ENCODE measurements around the gene DMKN. TPM values are rescaled to one million over a fixed set of nuclear protein-coding genes. Genes with fewer than 3 reads are reported as not detected.
"Not testable (repeated sequence)": the region's sequence is repeated elsewhere in the genome, so short reads cannot be mapped to it uniquely, and the experiment has no call there.

DMKN gene
- total and polyA plus RNA-seq, 2 of the 8 experiments (the other 6 are each of a cell fraction or from before 2014, with no cell fraction given): 290 to 330 TPM

GRCh38 chr19:35471946-35472345, 41.5 kb downstream of the DMKN start (continued):
- TF ChIP-seq EZH2 (IDR thresholded peaks at IDR 0.05; ENCODE audit: low read depth, low read length, severe bottlenecking) (no peak), SRF (IDR thresholded peaks at IDR 0.05; ENCODE audit: low read depth, low read length) (no peak), FOSL1 (IDR thresholded peaks at IDR 0.05; ENCODE audit: insufficient read depth, low read depth, low read length) (no peak)

GRCh38 chr19:35471075-35471474, 42.4 kb downstream of the DMKN start:
- H2BK20ac ChIP-seq (ENCODE audit: low read length); H4K8ac ChIP-seq (ENCODE audit: extremely low read depth, insufficient read depth, low read length); H2AFZ ChIP-seq (ENCODE audit: low read length); H3K56ac ChIP-seq (replicated peaks; ENCODE audit: insufficient read length, low read depth, low read length); H4K5ac ChIP-seq (ENCODE audit: insufficient read length, low read depth, low read length); H2BK5ac ChIP-seq (ENCODE audit: low read depth, low read length); H2AK5ac ChIP-seq (ENCODE audit: low read depth, low read length); H3K4ac ChIP-seq (replicated peaks; ENCODE audit: insufficient read length, low read depth, low read length); H3K27me3 ChIP-seq (replicated peaks in 1 of 4; ENCODE audit: control insufficient read depth in 3 of 4, extremely low read depth in 1 of 4, insufficient read depth in 3 of 4, low read length in 3 of 4); FAIRE-seq; H2BK15ac ChIP-seq (ENCODE audit: low read length); H3K36me3 ChIP-seq (ENCODE audit: control insufficient read depth in 2 of 4, insufficient read depth in 4 of 4, low read length in 3 of 4); H2BK120ac ChIP-seq (replicated peaks; ENCODE audit: low read depth, low read length); H2BK12ac ChIP-seq (ENCODE audit: low read depth, low read length); H3K27ac ChIP-seq (ENCODE audit: low read depth, low read length); H3K4me2 ChIP-seq (ENCODE audit: insufficient read depth in 1 of 2, low read depth in 2 of 2, low read length in 2 of 2); H3K23me2 ChIP-seq (ENCODE audit: low read depth, low read length); DNase-seq (ENCODE audit: low read depth in 1 of 2, low spot score in 2 of 2); H3K79me2 ChIP-seq (ENCODE audit: control insufficient read depth in 1 of 2, insufficient read depth in 2 of 2, low read length in 2 of 2); H3K14ac ChIP-seq (ENCODE audit: insufficient read length); POLR2A ChIA-PET (ENCODE audit: partially characterized antibody); H3K18ac ChIP-seq (ENCODE audit: extremely low read depth, low read length); H3K23ac ChIP-seq (ENCODE audit: insufficient read length); H3K4me3 ChIP-seq (ENCODE audit: extremely low read depth in 1 of 4, insufficient read depth in 2 of 4, low read depth in 3 of 4, low read length in 4 of 4); H4K91ac ChIP-seq (replicated peaks; ENCODE audit: insufficient read length, low read length); H3K79me1 ChIP-seq (ENCODE audit: low read depth, low read length); H3K9ac ChIP-seq (replicated peaks in 1 of 4; ENCODE audit: extremely low read depth in 1 of 4, low read depth in 3 of 4, low read length in 3 of 4); H3K4me1 ChIP-seq (replicated peaks in 1 of 4; ENCODE audit: control insufficient read depth in 3 of 4, insufficient read depth in 4 of 4, low read length in 3 of 4); H3K9me3 ChIP-seq (ENCODE audit: insufficient read depth in 2 of 2, low read depth in 1 of 2, low read length in 1 of 2); H4K20me1 ChIP-seq (replicated peaks in 1 of 2; ENCODE audit: control insufficient read depth in 1 of 2, insufficient read depth in 2 of 2, low read length in 2 of 2): not testable (repeated sequence)
- 95% methylated on average over 4 of the region's 4 CpGs; no CpG with 5 or more reads in 1 of the 2 experiments for WGBS, 2 experiments (ENCODE audit: extremely low coverage in 1 of 2, insufficient coverage in 1 of 2, insufficient read length in 1 of 2, insufficient replicate concordance in 2 of 2, low coverage in 1 of 2, low lambda C conversion rate in 2 of 2, missing lambda C conversion rate in 1 of 2)
- CTCF ChIA-PET (ENCODE audit: partially characterized antibody): interaction anchor here (1.4 to 4.2 kb wide), 8 partner anchors 11 to 404 kb away, joined by 3 to 51 read pairs (median 6); no protein-coding TSS in a partner anchor

All from H1 (cell line).